ENCODE data around the gene NUAK1.

- TF ChIP-seq CTCF (IDR thresholded peaks at IDR 0.05) (no peak), EP300 (IDR thresholded peaks at IDR 0.05; ENCODE audit: low read depth) (no peak)
Observed at GRCh38 chr12:106113042-106113441, 25.7 kb downstream of the NUAK1 start.
